Pancreas (tissue), 10 donors: ENCODE data around the gene GP1BB. TPM values are rescaled to one million over a fixed set of nuclear protein-coding genes. Genes with fewer than 3 reads are reported as not detected.
A peak's percentile ranks its signal among the peaks of the same experiment; 100 is the strongest.

Experiments
- ATAC-seq, 4 donors: fragments of 200-7000 bp; cut with Tn5 transposase; one replicate each; pipeline versions ENCODE4 v1.8.0 to v1.9.1; 2020; ENCODE audit warnings: mild to moderate bottlenecking in 4 of 4, moderate library complexity in 4 of 4
- DNase-seq, 6 donors: peaks; one replicate each; pipeline ENCODE4 v3.0.0-alpha.2; 2020
- FAIRE-seq: peaks from 2 replicates; lab custom pipeline; 2012; peaks lifted over from hg19 to GRCh38; lab: Jason Lieb, UNC
- H3K27ac ChIP-seq, 4 donors: fragments of 200-600 bp; sonication (generic); 1 replicate in 3 of 4; 2 replicates in 1 of 4; pipeline versions ENCODE4 v1.5.0 to v1.8.0; 2020
- H3K27me3 ChIP-seq, 4 donors: fragments of 200-600 bp; one replicate each; pipeline ENCODE4 v1.8.0; 2021
- H3K36me3 ChIP-seq, 3 donors: fragments of 200-600 bp; sonication (generic) in 1 of 3; one replicate each; pipeline versions ENCODE4 v1.5.0 to v1.8.0; 2020 to 2021
- H3K4me1 ChIP-seq, 3 donors: fragments of 200-600 bp; one replicate each; pipeline ENCODE4 v1.8.0; 2021
- H3K4me3 ChIP-seq, 4 donors: fragments of 200-600 bp; sonication (generic) in 2 of 4; one replicate each; pipeline versions ENCODE4 v1.5.0 to v1.8.0; 2020 to 2021
- H3K9me3 ChIP-seq, 4 donors: fragments of 200-600 bp; one replicate each; pipeline ENCODE4 v1.8.0; 2021
- CTCF ChIP-seq, 4 donors: fragments of 200-600 bp; sonication (generic) in 3 of 4; IDR thresholded peaks; one replicate each; pipeline versions ENCODE4 v1.5.0 to v1.8.0; 2021; ENCODE audit warnings: antibody characterized with exemption in 4 of 4
- WGBS, 2 donors: extraction: QIAGEN DNeasy Blood & Tissue Kit; methylation state at CpG; one replicate each; pipeline ENCODE4 v1.1.7; 2013; 5-methylcytosine and 5-hydroxymethylcytosine counted together
- intact Hi-C, 3 donors: fragments of 100-400 bp; cut with DNase I; formaldehyde crosslinking; loops; one replicate each; pipeline versions ENCODE4 v1.11.1 to v1.14.2; 2022
- polyA plus RNA-seq, 2 donors: library from polyadenylated mRNA; stranded (reverse); fragments of 200-250 nt; gene quantifications; one replicate each; pipeline ENCODE4 v1.2.3, GENCODE V29; 2013
- total RNA-seq, 6 donors: library from RNA; stranded (reverse); fragmentation: NEBNext Ultra II Directional in 4 of 6; extraction: Animal tissue kit (Norgen Biotek cat#: 25700) in 4 of 6; gene quantifications; one replicate each; pipeline versions ENCODE4 v1.2.1 to v1.2.4, GENCODE V29; 2021 to 2023
- donor health status: healthy with polysubstance abuse.
- donor health status: DM: no; HTN: no; CAD: no; lungs with moderate emphysema.
- donor health status: DM: no; HTN: no; CAD: no.
- donor health status: control.
- donor health status: control.
- donor health status: Bipolar disorder and iron deficiency.
- donor health status: DM: yes; HTN: yes; CAD: no.
- donor health status: DM: no; HTN: no; CAD: no.
- donor health status: DM: no; HTN: no; CAD: no.
- donor health status: DM: yes; HTN: yes; CAD: no.

GP1BB gene
- total and polyA plus RNA-seq, 8 donors = 1.2 to 21.2 (median 1.5) TPM; not detected in 2

GRCh38 chr22:19680911-19681862, 42.2 kb upstream of the GP1BB start:
- TF ChIP-seq CTCF (IDR thresholded peaks at IDR 0.05) = no peak
- H3K36me3 ChIP-seq = no peaks in the 10 kb centered on the region
- H3K4me3 ChIP-seq = no peak overlapping the region
- H3K9me3 ChIP-seq = no peaks in the 10 kb centered on the region
- WGBS, 2 donors = 70 to 81% methylated on average over 11 of the region's 11 CpGs
- no peak for DNase-seq
- intact Hi-C loops = no loop called here
- ATAC-seq = no peak
- peaks cover 0 to 12% (median 0%) of the 10 kb centered on the region in 4 donors for H3K27me3 ChIP-seq
- no peak overlapping the region for H3K27ac ChIP-seq
- H3K4me1 ChIP-seq = no peaks in the 10 kb centered on the region
- no peak for FAIRE-seq

- no peak for TF ChIP-seq CTCF (IDR thresholded peaks at IDR 0.05)
- Histone ChIP-seq H3K9me3 (no peaks in the 10 kb centered on the region), H3K36me3 (no peaks in the 10 kb centered on the region)
Measured at GRCh38 chr22:19681863-19682245, 41.5 kb upstream of the GP1BB start.

GRCh38 chr22:19686946-19687345, 36.4 kb upstream of the GP1BB start:
- Histone ChIP-seq H3K4me1 (no peaks in the 10 kb centered on the region), H3K9me3 (no peaks in the 10 kb centered on the region), H3K27me3 (peaks cover 0 to 7% (median 0%) of the 10 kb centered on the region in 4 donors), H3K36me3 (no peaks in the 10 kb centered on the region), H3K27ac (no peak overlapping the region), H3K4me3 (no peak overlapping the region)
- no peak for FAIRE-seq
- no peak for DNase-seq
- no peak for ATAC-seq
- no peak for TF ChIP-seq CTCF (IDR thresholded peaks at IDR 0.05)
- WGBS, 2 donors = 80 to 83% methylated on average over 7 of the region's 7 CpGs
- intact Hi-C loops = no loop called here

More at GRCh38 chr22:19681863-19682245, 41.5 kb upstream of the GP1BB start:
- H3K4me3 ChIP-seq = no peak overlapping the region
- 65 to 71% methylated on average over 6 of the region's 6 CpGs for WGBS, 2 donors
- H3K27me3 ChIP-seq = peaks cover 0 to 12% (median 0%) of the 10 kb centered on the region in 4 donors
- intact Hi-C loops = no loop called here
- no peak for DNase-seq
- H3K4me1 ChIP-seq = no peaks in the 10 kb centered on the region
- H3K27ac ChIP-seq = no peak overlapping the region
- no peak for FAIRE-seq
- no peak for ATAC-seq

GRCh38 chr22:19687561-19688300, 35.6 kb upstream of the GP1BB start:
- ATAC-seq = peak in 1 of 4 donors; percentile 35
- 40 to 42% methylated on average over 22 of the region's 22 CpGs for WGBS, 2 donors
- no peak for FAIRE-seq
- no peak for TF ChIP-seq CTCF (IDR thresholded peaks at IDR 0.05)
- Histone ChIP-seq H3K4me1 (no peaks in the 10 kb centered on the region), H3K27me3 (peaks cover 0 to 4% (median 0%) of the 10 kb centered on the region in 4 donors), H3K27ac (no peak overlapping the region), H3K36me3 (no peaks in the 10 kb centered on the region), H3K4me3 (no peak overlapping the region), H3K9me3 (no peaks in the 10 kb centered on the region)
- intact Hi-C loops = no loop called here
- no peak for DNase-seq
